CD14-positive monocyte (primary cell): ENCODE data around the gene MYO5B. TPM values are rescaled to one million over a fixed set of nuclear protein-coding genes. Genes with fewer than 3 reads are reported as not detected.

Experiments used
- DNase-seq, 3 donors: peaks; one replicate each; pipeline ENCODE4 v3.0.0-alpha.2; 2011 to 2022
- H2AFZ ChIP-seq: 2 replicates; pipeline ENCODE4 v1.6.0; 2012; ENCODE audit warnings: mild to moderate bottlenecking, low read depth, low read length, inconsistent platforms; ENCODE audit not compliant: insufficient read depth, poor library complexity, severe bottlenecking
- H3K27ac ChIP-seq, 2 donors: 1 replicate in 1 of 2; 2 replicates in 1 of 2; pipeline ENCODE4 v1.5.1; 2012 to 2013; ENCODE audit warnings: low read length in 2 of 2, control low read depth in 1 of 2, inconsistent platforms in 1 of 2, low read depth in 1 of 2, mild to moderate bottlenecking in 1 of 2
- H3K27me3 ChIP-seq, 2 donors: one replicate each; pipeline versions ENCODE4 v1.6.0 to v1.6.1; 2011 to 2013; ENCODE audit warnings: low read length in 2 of 2; ENCODE audit not compliant: control insufficient read depth in 2 of 2, insufficient read depth in 2 of 2
- H3K36me3 ChIP-seq, 2 donors: replicated peaks in 1 of 2; 1 replicate in 1 of 2; 2 replicates in 1 of 2; pipeline versions ENCODE4 v1.5.1 to v1.6.1; 2012 to 2013; ENCODE audit warnings: low read length in 2 of 2, control low read depth in 1 of 2, inconsistent platforms in 1 of 2, mild to moderate bottlenecking in 1 of 2; ENCODE audit not compliant: insufficient read depth in 2 of 2, control insufficient read depth in 1 of 2
- H3K4me1 ChIP-seq, 2 donors: 1 replicate in 1 of 2; 2 replicates in 1 of 2; pipeline versions ENCODE4 v1.5.1 to v1.6.1; 2012 to 2013; ENCODE audit warnings: low read length in 2 of 2, control low read depth in 1 of 2, inconsistent platforms in 1 of 2, mild to moderate bottlenecking in 1 of 2, moderate library complexity in 1 of 2; ENCODE audit not compliant: insufficient read depth in 2 of 2, control insufficient read depth in 1 of 2
- H3K4me2 ChIP-seq: replicated peaks from 2 replicates; pipeline ENCODE3; 2012; ENCODE audit warnings: low read length, moderate library complexity, mild to moderate bottlenecking; ENCODE audit not compliant: poor library complexity, severe bottlenecking; ENCODE audit errors: extremely low read depth
- H3K4me3 ChIP-seq, 3 experiments: fragments of 200-600 bp in 1 of 3; sonication (generic) in 1 of 3; replicated peaks in 1 of 3; 1 replicate in 2 of 3; 2 replicates in 1 of 3; pipeline ENCODE4 v1.5.1; 2011 to 2013; ENCODE audit warnings: low read length in 3 of 3, mild to moderate bottlenecking in 3 of 3, control low read depth in 2 of 3, low read depth in 2 of 3, inconsistent platforms in 1 of 3, moderate library complexity in 1 of 3
- H3K79me2 ChIP-seq: 2 replicates; pipeline ENCODE4 v1.6.0; 2012; ENCODE audit warnings: mild to moderate bottlenecking, control low read depth, inconsistent platforms, low read length, moderate library complexity; ENCODE audit not compliant: insufficient read depth
- H3K9ac ChIP-seq: 2 replicates; pipeline ENCODE4 v1.6.0; 2017; ENCODE audit warnings: low read length, mild to moderate bottlenecking; ENCODE audit not compliant: insufficient read depth, poor library complexity, severe bottlenecking
- H3K9me3 ChIP-seq, 2 donors: replicated peaks in 1 of 2; 1 replicate in 1 of 2; 2 replicates in 1 of 2; pipeline versions ENCODE4 v1.5.1 to v1.6.1; 2012 to 2013; ENCODE audit warnings: low read length in 2 of 2, control low read depth in 1 of 2; ENCODE audit not compliant: control insufficient read depth in 1 of 2, insufficient read depth in 1 of 2
- H4K20me1 ChIP-seq: 2 replicates; pipeline ENCODE4 v1.6.0; 2012; ENCODE audit warnings: mild to moderate bottlenecking, low read length, control low read depth, moderate library complexity; ENCODE audit not compliant: insufficient read depth
- H3K27ac Mint-ChIP-seq, 7 donors: one replicate each; pipeline ENCODE4 v1.8.0; 2020; ENCODE audit warnings: mild to moderate bottlenecking in 7 of 7, mixed read lengths in 7 of 7, moderate library complexity in 6 of 7, inconsistent platforms in 2 of 7
- H3K27me3 Mint-ChIP-seq, 3 donors: one replicate each; pipeline ENCODE4 v1.8.0; 2021 to 2022; ENCODE audit warnings: low read depth in 3 of 3, mild to moderate bottlenecking in 3 of 3, mixed read lengths in 3 of 3, moderate library complexity in 3 of 3, inconsistent platforms in 1 of 3
- H3K36me3 Mint-ChIP-seq, 2 donors: one replicate each; pipeline ENCODE4 v1.8.0; 2020; ENCODE audit warnings: mixed read lengths in 2 of 2, inconsistent platforms in 1 of 2, mild to moderate bottlenecking in 1 of 2
- H3K4me1 Mint-ChIP-seq: one replicate; pipeline ENCODE4 v1.8.0; 2020; ENCODE audit warnings: mild to moderate bottlenecking, mixed read lengths
- H3K4me3 Mint-ChIP-seq, 2 donors: one replicate each; pipeline ENCODE4 v1.8.0; 2020; ENCODE audit warnings: mild to moderate bottlenecking in 2 of 2, mixed read lengths in 2 of 2, moderate library complexity in 1 of 2
- H3K9me3 Mint-ChIP-seq, 7 donors: one replicate each; pipeline ENCODE4 v1.8.0; 2020 to 2022; ENCODE audit warnings: mixed read lengths in 7 of 7, mild to moderate bottlenecking in 6 of 7, moderate library complexity in 6 of 7, inconsistent platforms in 2 of 7
- whole genome bisulfite sequencing: methylation state at CpG from one replicate; pipeline ENCODE4 v1.1.5; 2013; ENCODE audit warnings: missing lambda C conversion rate; ENCODE audit not compliant: insufficient coverage; 5-methylcytosine and 5-hydroxymethylcytosine counted together
- intact Hi-C, 2 donors: fragments of 100-400 bp; cut with micrococcal nuclease; formaldehyde crosslinking; loops; one replicate each; pipeline versions ENCODE4 v1.15.0 to v1.15.1; 2023
- polyA plus RNA-seq, 3 donors: library from polyadenylated mRNA; depleted of rRNA in 1 of 3; unstranded in 2 of 3; stranded (reverse) in 1 of 3; fragments of 300-500 nt in 2 of 3; fragments of >200 nt in 1 of 3; fragmentation: Illumina TruSeq in 2 of 3; gene quantifications; 1 replicate in 2 of 3; 2 replicates in 1 of 3; pipeline ENCODE4 v1.2.3, GENCODE V29; 2012 to 2021
- TF ChIP-seq, protein P1 (sequence below): fragments of 200-600 bp; IDR thresholded peaks from one replicate; pipeline ENCODE4 v1.8.0; 2022; ENCODE audit warnings: antibody characterized with exemption, mild to moderate bottlenecking

MYO5B gene
- polyA plus RNA-seq, 3 donors: 0.04 TPM; not detected in 2

DNA sequence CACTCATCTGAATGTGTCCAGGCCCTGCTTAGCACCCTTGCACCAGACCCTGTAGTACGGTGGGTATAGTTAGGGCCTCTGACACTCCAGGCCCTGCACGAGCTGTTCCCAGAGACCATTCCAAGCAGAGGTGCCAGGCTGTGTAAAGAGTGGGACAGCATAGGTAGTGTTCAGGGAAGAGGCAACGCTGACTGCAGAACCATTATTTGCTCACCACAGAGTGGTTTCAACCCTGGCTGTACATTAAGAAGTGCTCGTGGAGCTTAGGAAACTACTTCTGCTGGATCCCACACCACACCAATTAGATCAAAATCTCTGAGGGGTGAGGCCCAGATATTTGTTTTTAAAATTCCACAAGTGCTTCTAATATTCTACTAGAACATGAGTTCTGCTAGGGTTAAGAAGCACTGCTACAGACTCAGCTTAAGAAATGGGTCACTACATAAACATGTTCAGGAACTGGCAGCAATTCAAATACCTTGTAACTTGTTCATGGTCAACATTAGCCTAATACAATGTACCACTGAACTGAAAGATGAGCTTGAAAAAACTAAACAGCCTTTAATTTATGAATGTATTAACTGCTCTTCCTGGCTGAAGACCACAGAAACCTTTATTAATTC is 183.0 kb downstream of the MYO5B start:
- WGBS: 92% methylated on average over 2 of the region's 4 CpGs
- no peaks in the 10 kb centered on the region for H3K4me1 ChIP-seq
- H3K4me3 Mint-ChIP-seq: no peak overlapping the region
- no peak overlapping the region for H3K9ac ChIP-seq
- H3K4me1 Mint-ChIP-seq: no peaks in the 10 kb centered on the region
- no peaks in the 10 kb centered on the region for H3K79me2 ChIP-seq
- H4K20me1 ChIP-seq: no peaks in the 10 kb centered on the region
- no peaks in the 10 kb centered on the region for H3K9me3 Mint-ChIP-seq
- no peak overlapping the region for H3K4me2 ChIP-seq
- H3K36me3 ChIP-seq: no peaks in the 10 kb centered on the region
- H3K27me3 ChIP-seq: no peaks in the 10 kb centered on the region
- H3K4me3 ChIP-seq: no peak overlapping the region
- TF ChIP-seq, protein P1, sequence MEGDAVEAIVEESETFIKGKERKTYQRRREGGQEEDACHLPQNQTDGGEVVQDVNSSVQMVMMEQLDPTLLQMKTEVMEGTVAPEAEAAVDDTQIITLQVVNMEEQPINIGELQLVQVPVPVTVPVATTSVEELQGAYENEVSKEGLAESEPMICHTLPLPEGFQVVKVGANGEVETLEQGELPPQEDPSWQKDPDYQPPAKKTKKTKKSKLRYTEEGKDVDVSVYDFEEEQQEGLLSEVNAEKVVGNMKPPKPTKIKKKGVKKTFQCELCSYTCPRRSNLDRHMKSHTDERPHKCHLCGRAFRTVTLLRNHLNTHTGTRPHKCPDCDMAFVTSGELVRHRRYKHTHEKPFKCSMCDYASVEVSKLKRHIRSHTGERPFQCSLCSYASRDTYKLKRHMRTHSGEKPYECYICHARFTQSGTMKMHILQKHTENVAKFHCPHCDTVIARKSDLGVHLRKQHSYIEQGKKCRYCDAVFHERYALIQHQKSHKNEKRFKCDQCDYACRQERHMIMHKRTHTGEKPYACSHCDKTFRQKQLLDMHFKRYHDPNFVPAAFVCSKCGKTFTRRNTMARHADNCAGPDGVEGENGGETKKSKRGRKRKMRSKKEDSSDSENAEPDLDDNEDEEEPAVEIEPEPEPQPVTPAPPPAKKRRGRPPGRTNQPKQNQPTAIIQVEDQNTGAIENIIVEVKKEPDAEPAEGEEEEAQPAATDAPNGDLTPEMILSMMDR: no peak
- DNase-seq: no peak
- no peaks in the 10 kb centered on the region for H3K9me3 ChIP-seq
- no peaks in the 10 kb centered on the region for H3K36me3 Mint-ChIP-seq
- no peak overlapping the region for H2AFZ ChIP-seq
- H3K27ac Mint-ChIP-seq: no peak overlapping the region
- peaks cover 2 to 7% (median 5%) of the 10 kb centered on the region in 3 donors for H3K27me3 Mint-ChIP-seq
- intact Hi-C loops: loop anchor here in 1 of 2 donors (5.0 kb wide), 1 partner anchor 345 kb away; no protein-coding TSS in a partner anchor
- H3K27ac ChIP-seq: no peak overlapping the region

DNA sequence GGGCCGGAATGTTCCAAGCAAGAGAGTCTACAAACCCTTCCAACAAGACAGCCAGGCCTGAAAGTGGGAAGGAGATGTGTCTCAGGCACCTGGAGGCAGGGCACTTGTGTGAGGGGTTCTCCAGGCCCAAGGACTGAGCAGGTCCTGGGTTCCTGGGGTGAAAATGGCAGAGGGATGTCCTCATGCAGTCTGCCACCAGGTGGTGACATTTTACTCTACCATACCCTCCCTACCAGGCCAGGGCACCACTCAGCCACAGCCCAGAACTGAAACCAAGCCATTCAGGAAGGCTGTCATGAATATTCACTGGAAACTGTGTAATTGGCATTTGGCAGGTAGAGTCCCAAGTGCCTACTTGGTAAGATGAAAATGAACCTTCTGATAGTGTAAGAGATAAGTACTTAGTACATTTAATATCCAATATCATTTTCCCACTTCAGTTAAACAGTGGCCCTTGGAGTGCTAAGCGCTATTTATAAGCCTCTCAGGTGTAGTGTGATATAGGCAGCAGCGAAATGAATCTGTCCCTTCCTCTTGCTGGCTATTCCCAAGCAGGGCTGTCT is 185.1 kb downstream of the MYO5B start:
- TF ChIP-seq, protein P1: peak; percentile 32
- Histone ChIP-seq H3K79me2 (no peaks in the 10 kb centered on the region), H3K4me3 (no peak overlapping the region), H2AFZ (no peak overlapping the region), H3K27ac (no peak overlapping the region), H4K20me1 (no peaks in the 10 kb centered on the region), H3K27me3 (no peaks in the 10 kb centered on the region), H3K9me3 (no peaks in the 10 kb centered on the region), H3K4me2 (no peak overlapping the region), H3K4me1 (no peaks in the 10 kb centered on the region), H3K36me3 (no peaks in the 10 kb centered on the region), H3K9ac (no peak overlapping the region)
- Mint-ChIP-seq H3K9me3 (no peaks in the 10 kb centered on the region), H3K4me3 (no peak overlapping the region), H3K27me3 (peaks cover under 1 to 2% (median under 1%) of the 10 kb centered on the region in 3 donors), H3K36me3 (no peaks in the 10 kb centered on the region), H3K4me1 (no peaks in the 10 kb centered on the region), H3K27ac (no peak overlapping the region)
- DNase-seq: peak; percentile 5 to 33 (median 12)
- intact Hi-C loops: loop anchor here in 1 of 2 donors (5.0 to 10.0 kb wide), 2 partner anchors 347 to 425 kb away; no protein-coding TSS in a partner anchor
- no CpG with 5 or more reads among the region's 3 CpGs for WGBS
